Measurements from ENCODE around the gene TECR.

TECR gene

GRCh38 chr19:14565765-14566711 is 36.6 kb downstream of the TECR start:
- TF ChIP-seq, protein P1, sequence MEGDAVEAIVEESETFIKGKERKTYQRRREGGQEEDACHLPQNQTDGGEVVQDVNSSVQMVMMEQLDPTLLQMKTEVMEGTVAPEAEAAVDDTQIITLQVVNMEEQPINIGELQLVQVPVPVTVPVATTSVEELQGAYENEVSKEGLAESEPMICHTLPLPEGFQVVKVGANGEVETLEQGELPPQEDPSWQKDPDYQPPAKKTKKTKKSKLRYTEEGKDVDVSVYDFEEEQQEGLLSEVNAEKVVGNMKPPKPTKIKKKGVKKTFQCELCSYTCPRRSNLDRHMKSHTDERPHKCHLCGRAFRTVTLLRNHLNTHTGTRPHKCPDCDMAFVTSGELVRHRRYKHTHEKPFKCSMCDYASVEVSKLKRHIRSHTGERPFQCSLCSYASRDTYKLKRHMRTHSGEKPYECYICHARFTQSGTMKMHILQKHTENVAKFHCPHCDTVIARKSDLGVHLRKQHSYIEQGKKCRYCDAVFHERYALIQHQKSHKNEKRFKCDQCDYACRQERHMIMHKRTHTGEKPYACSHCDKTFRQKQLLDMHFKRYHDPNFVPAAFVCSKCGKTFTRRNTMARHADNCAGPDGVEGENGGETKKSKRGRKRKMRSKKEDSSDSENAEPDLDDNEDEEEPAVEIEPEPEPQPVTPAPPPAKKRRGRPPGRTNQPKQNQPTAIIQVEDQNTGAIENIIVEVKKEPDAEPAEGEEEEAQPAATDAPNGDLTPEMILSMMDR (IDR thresholded peaks at IDR 0.05; ENCODE audit: control insufficient read depth, extremely low read depth, insufficient read depth), result no peak
- H3K4me3 ChIP-seq (ENCODE audit: low read depth, low read length), result no peak overlapping the region
- no peak for DNase-seq (ENCODE audit: low read depth)

- TF ChIP-seq, protein P1 (IDR thresholded peaks at IDR 0.05; ENCODE audit: control insufficient read depth, extremely low read depth, insufficient read depth), result no peak
- no peak for DNase-seq (ENCODE audit: low read depth)
- H3K4me3 ChIP-seq (ENCODE audit: low read depth, low read length), result no peak overlapping the region
These were observed 37.3 kb downstream of the TECR start for GRCh38 chr19:14566712-14567077.

- TF ChIP-seq, protein P1 (IDR thresholded peaks at IDR 0.05; ENCODE audit: control insufficient read depth, extremely low read depth, insufficient read depth), result no peak
- no peak overlapping the region for H3K4me3 ChIP-seq (ENCODE audit: low read depth, low read length)
- DNase-seq (ENCODE audit: low read depth), result no peak
These were observed 37.7 kb downstream of the TECR start for GRCh38 chr19:14567079-14567478.

DNA sequence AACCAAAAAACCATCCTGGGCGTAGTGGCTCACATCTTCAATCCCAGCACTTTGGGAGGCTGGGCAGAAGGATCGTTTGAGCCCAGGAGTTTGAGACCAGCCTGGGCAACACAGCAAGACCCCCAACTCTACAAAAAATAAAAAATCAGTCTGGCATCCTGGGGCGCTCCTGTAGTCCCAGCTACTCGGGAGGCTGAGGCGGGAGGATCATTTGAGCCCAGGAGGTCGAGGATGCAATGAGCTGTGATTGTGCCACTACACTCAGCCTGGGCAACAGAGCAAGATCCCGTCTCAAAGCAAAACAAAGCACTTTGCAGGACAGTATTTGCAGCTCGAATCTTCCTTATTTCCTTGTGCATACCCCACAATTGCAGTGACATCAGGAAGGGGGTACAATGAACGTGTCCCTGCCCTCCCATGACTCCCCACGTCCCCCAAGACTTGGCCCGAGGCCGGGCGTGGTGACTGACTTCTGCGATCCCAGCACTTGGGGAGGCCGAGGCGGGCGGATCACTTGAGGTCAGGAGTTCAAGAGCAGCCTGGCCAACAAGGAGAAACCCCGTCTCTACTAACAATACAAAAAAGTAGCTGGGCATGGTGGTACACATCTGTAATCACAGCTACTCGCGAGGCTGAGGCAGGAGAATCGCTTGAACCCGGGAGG is 41.6 kb downstream of the TECR start:
- H3K4me3 ChIP-seq (ENCODE audit: low read depth, low read length), result peak overlapping the region; percentile 99
- TF ChIP-seq, protein P1 (IDR thresholded peaks at IDR 0.05; ENCODE audit: control insufficient read depth, extremely low read depth, insufficient read depth), result no peak
- DNase-seq (ENCODE audit: low read depth), result no peak

DNA sequence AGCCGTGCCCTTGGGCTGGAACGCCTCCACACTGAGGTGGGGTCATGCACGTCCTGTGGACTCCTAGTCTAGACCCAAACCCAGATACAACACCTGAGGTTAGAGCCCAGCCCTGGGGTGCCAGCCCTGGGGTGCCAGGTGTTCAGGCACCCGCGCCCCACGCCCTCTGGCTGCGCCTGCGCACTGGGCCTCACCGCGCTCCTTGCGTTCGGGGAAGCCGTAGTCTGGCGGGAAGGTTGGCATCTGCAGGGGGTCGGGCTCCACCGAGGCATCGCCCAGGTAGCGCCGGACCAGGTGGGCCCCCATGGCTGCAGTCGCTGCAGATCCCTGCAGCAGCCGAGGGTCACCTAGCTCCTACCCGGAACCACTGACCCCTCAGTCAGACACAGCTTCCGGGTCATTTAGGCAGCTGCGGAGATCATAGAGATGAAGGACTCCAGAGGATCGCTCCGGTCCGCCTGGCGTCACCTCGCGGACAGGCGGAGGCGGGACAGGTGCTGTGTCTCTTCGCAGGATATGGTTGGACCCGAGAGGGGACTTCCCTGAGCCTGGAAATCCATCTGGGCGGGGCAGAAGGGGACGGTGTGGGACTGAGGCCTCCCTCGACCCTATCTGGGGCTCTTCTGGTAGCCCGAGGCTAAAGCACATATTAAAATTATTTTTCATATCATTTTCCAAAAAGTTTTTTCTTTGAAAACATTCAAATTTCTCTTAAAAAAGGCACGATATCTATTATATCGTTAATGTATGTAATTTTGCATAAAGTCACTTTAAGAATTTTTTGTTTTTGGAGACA is 42.5 kb downstream of the TECR start, which contains the start of gene NDUFB7:
TSS of gene NDUFB7 (minus strand) at position 372 of the 796 bp plus-strand sequence. CDS start at position 306, 66 bp downstream.
- H3K4me3 ChIP-seq (ENCODE audit: low read depth, low read length), result peak within 1 kb of the TSS; percentile 99
- TF ChIP-seq, protein P1 (IDR thresholded peaks at IDR 0.05; ENCODE audit: control insufficient read depth, extremely low read depth, insufficient read depth), result peak; percentile 97
- peak; percentile 88 for DNase-seq (ENCODE audit: low read depth)

DNA sequence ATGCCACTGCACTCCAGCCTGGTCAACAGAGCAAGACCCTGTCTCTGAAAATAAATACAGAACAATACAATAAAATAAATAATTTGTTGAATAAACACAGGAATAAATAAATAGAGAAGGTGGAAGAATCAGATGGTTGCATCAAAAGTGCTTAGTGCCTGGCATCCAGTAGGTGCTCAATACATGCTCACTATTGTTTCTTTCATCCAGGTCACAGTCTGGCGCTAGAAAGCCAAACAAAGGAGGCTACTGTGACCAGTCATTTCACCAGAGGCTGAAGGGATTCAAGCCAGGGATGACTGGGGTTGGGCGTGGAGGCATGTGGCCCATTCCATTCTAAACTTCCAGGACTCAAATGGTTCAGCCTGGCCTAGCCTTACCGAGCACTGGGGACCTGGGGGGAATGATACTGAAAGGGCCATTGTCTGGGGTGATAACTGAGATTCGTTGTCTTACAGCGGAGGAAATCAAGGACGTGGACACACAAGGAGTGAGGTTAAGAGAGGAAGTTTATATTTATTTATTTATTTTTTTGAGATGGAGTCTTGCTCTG is 46.1 kb downstream of the TECR start:
- DNase-seq (ENCODE audit: low read depth), result no peak
- no peak overlapping the region for H3K4me3 ChIP-seq (ENCODE audit: low read depth, low read length)
- TF ChIP-seq, protein P1 (IDR thresholded peaks at IDR 0.05; ENCODE audit: control insufficient read depth, extremely low read depth, insufficient read depth), result no peak

Measured in LNCaP clone FGC (cell line).